ENCODE results near the gene MZT1.

Gene MZT1, protein sequence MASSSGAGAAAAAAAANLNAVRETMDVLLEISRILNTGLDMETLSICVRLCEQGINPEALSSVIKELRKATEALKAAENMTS

DNA sequence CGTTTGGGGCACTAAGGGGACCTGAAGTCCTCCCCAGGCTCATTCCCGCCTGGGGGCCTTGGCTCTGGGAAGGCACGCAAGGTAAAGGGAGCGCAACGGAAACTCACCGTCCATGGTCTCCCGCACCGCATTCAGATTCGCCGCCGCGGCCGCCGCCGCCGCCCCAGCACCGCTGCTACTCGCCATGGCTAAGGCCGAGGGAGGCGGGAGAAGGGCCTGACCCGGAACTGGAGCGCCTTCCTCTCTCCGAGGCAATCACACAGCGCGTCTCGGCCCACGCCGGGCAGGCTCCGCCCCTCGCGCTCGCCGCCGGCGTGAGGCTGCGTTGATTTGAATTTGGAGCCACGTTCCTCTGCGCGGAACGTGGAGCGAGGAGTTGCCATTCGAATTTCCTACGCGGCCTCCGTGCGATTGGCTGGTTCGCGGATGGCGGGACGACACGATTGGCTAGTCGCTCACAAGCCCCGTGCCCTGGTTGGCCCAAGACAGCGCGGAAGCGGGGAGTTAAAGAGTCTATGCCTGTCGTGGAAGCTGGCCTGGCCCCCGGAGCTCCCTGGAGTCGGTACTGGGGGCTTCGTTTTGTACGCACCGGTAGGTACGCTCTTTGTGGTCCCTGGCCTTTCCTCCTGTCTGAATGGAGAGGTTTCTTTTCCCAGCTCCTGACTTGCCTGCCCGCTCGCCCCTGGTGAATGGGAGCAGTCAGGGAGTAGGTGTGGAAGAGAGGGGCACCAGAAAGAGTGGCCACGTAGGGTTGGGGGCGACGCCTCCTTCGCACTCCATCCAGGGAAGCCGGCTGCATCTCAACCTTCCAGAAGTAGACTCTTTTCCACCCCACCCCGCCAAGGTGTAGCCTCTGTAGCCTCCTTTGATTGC is at the start of gene MZT1, which contains the start of gene BORA:
Gene MZT1, minus strand, starts transcription at position 213 of the 873 bp plus-strand sequence. Its CDS starts 27 bp downstream, at position 186.
Gene BORA, plus strand, starts transcription at position 507 of the 873 bp plus-strand sequence. CDS start 1,018 bp downstream, outside the sequence.
- peak within 1 kb of the TSS; percentile 94 for H3K4me3 ChIP-seq (ENCODE audit: low read length)
- no peak for TF ChIP-seq ZNF274 (IDR thresholded peaks at IDR 0.05; ENCODE audit: low read depth, low read length)

- no peak for TF ChIP-seq ZNF274 (IDR thresholded peaks at IDR 0.05; ENCODE audit: low read depth, low read length)
- H3K4me3 ChIP-seq (ENCODE audit: low read length) = no peak overlapping the region
Observed at GRCh38 chr13:72774019-72774418, 46.6 kb upstream of the MZT1 start.

- H3K4me3 ChIP-seq (ENCODE audit: low read length) = no peak overlapping the region
- TF ChIP-seq ZNF274 (IDR thresholded peaks at IDR 0.05; ENCODE audit: low read depth, low read length) = no peak
Observed at GRCh38 chr13:72763411-72763810, 36.0 kb upstream of the MZT1 start.

- no peak for TF ChIP-seq ZNF274 (IDR thresholded peaks at IDR 0.05; ENCODE audit: low read depth, low read length)
- no peak overlapping the region for H3K4me3 ChIP-seq (ENCODE audit: low read length)
Observed at GRCh38 chr13:72760189-72760588, 32.8 kb upstream of the MZT1 start.

DNA sequence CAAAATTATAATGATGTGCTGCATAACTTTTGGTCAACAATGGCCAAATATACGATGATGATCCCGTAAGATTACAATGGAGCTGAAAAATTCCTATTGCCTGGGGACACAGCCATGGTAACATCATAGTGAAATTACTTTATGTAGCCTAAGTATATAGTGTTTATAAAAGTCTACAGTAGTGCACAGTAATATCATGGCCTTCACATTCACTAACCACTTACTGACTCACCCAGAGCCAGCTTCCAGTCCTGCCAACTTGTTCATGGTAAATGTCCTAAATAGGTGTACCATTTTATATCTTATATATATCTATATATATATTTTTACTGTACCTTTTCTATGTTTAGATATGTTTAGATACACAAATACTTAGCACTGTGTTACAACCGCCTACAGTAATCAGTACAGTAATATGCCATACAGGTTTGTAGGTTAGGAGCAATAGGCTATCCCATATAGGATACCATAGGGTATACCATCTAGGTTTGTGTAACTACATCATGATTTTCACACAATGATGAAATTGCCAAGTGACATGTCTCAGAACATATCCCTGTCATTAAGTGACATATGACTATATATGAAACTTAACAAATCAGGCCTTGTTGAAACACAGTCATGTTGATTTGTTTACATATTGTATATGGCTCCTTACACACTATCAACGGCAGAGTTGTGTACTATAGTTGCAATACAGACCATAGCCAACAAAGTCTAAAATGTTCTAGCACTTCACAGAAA is 30.5 kb upstream of the MZT1 start:
- no peak for TF ChIP-seq ZNF274 (IDR thresholded peaks at IDR 0.05; ENCODE audit: low read depth, low read length)
- H3K4me3 ChIP-seq (ENCODE audit: low read length) = no peak overlapping the region

GRCh38 chr13:72754111-72754510 is 26.7 kb upstream of the MZT1 start:
- H3K4me3 ChIP-seq (ENCODE audit: low read length) = no peak overlapping the region
- TF ChIP-seq ZNF274 (IDR thresholded peaks at IDR 0.05; ENCODE audit: low read depth, low read length) = no peak

DNA sequence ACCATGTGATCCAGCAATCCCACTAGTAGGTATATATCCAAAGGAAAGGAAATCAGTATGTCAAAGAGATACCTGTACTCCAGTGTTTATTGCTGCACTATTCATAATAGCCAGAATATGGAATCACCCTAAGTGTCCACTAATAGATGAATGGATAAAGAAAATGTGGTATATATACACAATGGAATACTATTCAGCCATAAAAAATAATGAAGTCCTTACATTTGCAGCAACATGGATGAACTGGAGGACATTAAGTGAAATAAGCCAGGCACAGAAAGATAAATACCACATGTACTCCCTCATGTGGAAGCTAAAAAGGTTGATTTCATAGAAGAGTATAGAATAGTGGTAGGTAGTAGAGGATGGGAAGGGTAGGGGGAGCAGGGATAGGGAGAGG is 23.8 kb upstream of the MZT1 start:
- H3K4me3 ChIP-seq (ENCODE audit: low read length) = no peak overlapping the region
- no peak for TF ChIP-seq ZNF274 (IDR thresholded peaks at IDR 0.05; ENCODE audit: low read depth, low read length)

DNA sequence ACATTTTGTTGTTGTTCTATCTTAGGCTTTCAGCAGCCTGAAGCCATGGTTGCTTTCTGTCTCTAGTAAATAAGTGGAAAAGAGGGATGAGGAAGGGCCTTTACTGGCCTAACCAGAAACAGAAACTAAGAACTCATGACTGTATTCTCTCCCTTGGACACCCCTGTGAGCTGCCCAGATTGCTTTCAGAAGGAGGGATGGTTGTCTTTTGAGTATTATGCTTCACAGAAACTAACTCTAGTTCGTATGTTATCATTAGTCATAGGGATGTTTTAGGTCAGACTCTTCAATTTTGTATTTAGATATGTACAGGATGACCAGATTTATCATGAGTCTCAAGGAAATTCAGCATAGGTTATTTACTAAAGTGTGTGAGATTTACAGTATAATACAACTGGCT is 17.8 kb upstream of the MZT1 start:
- no peak for TF ChIP-seq ZNF274 (IDR thresholded peaks at IDR 0.05; ENCODE audit: low read depth, low read length)
- H3K4me3 ChIP-seq (ENCODE audit: low read length) = no peak overlapping the region

- H3K4me3 ChIP-seq (ENCODE audit: low read length) = no peak overlapping the region
- TF ChIP-seq ZNF274 (IDR thresholded peaks at IDR 0.05; ENCODE audit: low read depth, low read length) = no peak
Observed at GRCh38 chr13:72740015-72740414, 12.6 kb upstream of the MZT1 start.

- no peak for TF ChIP-seq ZNF274 (IDR thresholded peaks at IDR 0.05; ENCODE audit: low read depth, low read length)
- H3K4me3 ChIP-seq (ENCODE audit: low read length) = no peak overlapping the region
Observed at GRCh38 chr13:72737033-72737432, 9.6 kb upstream of the MZT1 start.

- TF ChIP-seq ZNF274 (IDR thresholded peaks at IDR 0.05; ENCODE audit: low read depth, low read length) = no peak
- peak overlapping the region; percentile 94 for H3K4me3 ChIP-seq (ENCODE audit: low read length)
Observed at GRCh38 chr13:72728290-72728605, 819 bp upstream of the MZT1 start.

DNA sequence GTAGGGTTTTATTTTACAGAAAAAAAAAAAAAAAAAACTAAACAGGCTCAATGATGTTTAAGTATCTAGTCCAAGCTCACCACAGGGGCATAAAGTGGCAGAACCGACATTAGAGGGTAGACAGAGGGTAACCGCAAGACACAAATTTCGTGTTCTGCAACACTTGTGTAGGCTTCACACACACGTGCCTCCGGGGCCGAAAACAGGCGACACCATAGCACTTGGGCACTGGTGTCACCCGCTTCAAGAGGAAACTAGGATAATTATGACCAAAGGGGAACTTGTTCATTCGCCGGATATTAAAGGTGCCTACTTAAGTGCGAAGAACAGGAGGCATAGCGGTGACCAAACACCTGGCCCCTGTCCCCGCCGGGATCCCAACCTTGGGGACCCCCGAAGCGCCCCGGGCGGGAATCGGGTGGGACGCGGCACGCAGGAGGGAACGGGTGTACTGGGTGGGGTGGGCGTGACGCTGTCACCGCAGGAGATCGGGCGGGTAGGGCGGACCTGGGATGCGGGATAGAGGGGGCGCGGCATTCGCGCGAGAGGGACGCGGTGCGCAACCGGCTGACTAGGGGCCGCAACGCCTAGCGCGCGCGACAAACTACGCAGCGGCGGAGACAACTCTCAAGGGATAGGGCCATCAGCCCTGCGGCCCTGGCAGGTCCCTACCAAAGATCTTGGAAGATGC is 558 bp downstream of the MZT1 start:
- TF ChIP-seq ZNF274 (IDR thresholded peaks at IDR 0.05; ENCODE audit: low read depth, low read length) = no peak
- peak overlapping the region; percentile 86 for H3K4me3 ChIP-seq (ENCODE audit: low read length)

GRCh38 chr13:72726185-72726584 is 1.2 kb downstream of the MZT1 start:
- H3K4me3 ChIP-seq (ENCODE audit: low read length) = peak overlapping the region; percentile 86

- H3K4me3 ChIP-seq (ENCODE audit: low read length) = no peak overlapping the region
- TF ChIP-seq ZNF274 (IDR thresholded peaks at IDR 0.05; ENCODE audit: low read depth, low read length) = no peak
Observed at GRCh38 chr13:72716776-72717175, 10.7 kb downstream of the MZT1 start.

Data from GM08714 (cell line).